Lung (tissue), 12 donors: Measurements from ENCODE around the gene PSMG1. TPM values are rescaled to one million over a fixed set of nuclear protein-coding genes. Genes with fewer than 3 reads are reported as not detected.

ENCODE experiments used
- ATAC-seq: fragments of 200-7000 bp; cut with Tn5 transposase; one replicate; pipeline ENCODE4 v1.9.1; 2020; ENCODE audit warnings: moderate number of reproducible peaks; ENCODE audit not compliant: insufficient read depth, low FRiP score
- DNase-seq, 3 donors: peaks; one replicate each; pipeline ENCODE4 v3.0.0-alpha.2; 2013 to 2017
- H3K27ac ChIP-seq, 2 donors: one replicate each; pipeline ENCODE4 v1.5.1; 2013; ENCODE audit warnings: mild to moderate bottlenecking in 2 of 2, moderate library complexity in 2 of 2, control low read depth in 1 of 2, inconsistent platforms in 1 of 2, low read depth in 1 of 2, low read length in 1 of 2
- H3K27me3 ChIP-seq, 3 donors: one replicate each; pipeline ENCODE4 v1.5.1; 2013; ENCODE audit warnings: low read length in 2 of 3; ENCODE audit not compliant: control insufficient read depth in 3 of 3, insufficient read depth in 3 of 3
- H3K36me3 ChIP-seq, 4 donors: one replicate each; pipeline ENCODE4 v1.5.1; 2013; ENCODE audit warnings: low read length in 4 of 4, mild to moderate bottlenecking in 1 of 4, moderate library complexity in 1 of 4; ENCODE audit not compliant: control insufficient read depth in 4 of 4, insufficient read depth in 4 of 4
- H3K4me1 ChIP-seq, 5 donors: one replicate each; pipeline ENCODE4 v1.5.1; 2013; ENCODE audit warnings: low read length in 5 of 5, mild to moderate bottlenecking in 2 of 5, moderate library complexity in 1 of 5; ENCODE audit not compliant: control insufficient read depth in 5 of 5, insufficient read depth in 5 of 5
- H3K4me3 ChIP-seq: one replicate; pipeline ENCODE4 v1.5.1; 2013; ENCODE audit warnings: mild to moderate bottlenecking, control low read depth, moderate library complexity
- H3K9ac ChIP-seq, 2 donors: one replicate each; pipeline ENCODE4 v1.5.1; 2013; ENCODE audit warnings: low read length in 2 of 2, control low read depth in 1 of 2; ENCODE audit not compliant: insufficient read depth in 1 of 2
- H3K9me3 ChIP-seq, 4 donors: one replicate each; pipeline ENCODE4 v1.5.1; 2013; ENCODE audit warnings: low read length in 3 of 4, mild to moderate bottlenecking in 1 of 4, moderate library complexity in 1 of 4; ENCODE audit not compliant: control insufficient read depth in 4 of 4, insufficient read depth in 3 of 4
- WGBS, 2 donors: extraction: QIAGEN DNeasy Blood & Tissue Kit; methylation state at CpG; one replicate each; pipeline ENCODE4 v1.1.7; 2013; 5-methylcytosine and 5-hydroxymethylcytosine counted together
- polyA plus RNA-seq, 2 donors: library from polyadenylated mRNA; stranded (reverse); fragments of 200-250 nt; gene quantifications; one replicate each; pipeline ENCODE4 v1.2.1, GENCODE V29; 2013
- total RNA-seq, 2 donors: library from RNA; depleted of rRNA in 1 of 2; stranded (reverse); fragments of >200 nt in 1 of 2; gene quantifications; one replicate each; pipeline ENCODE4 v1.2.1, GENCODE V29; 2014 to 2021
- TF ChIP-seq, protein P1 (sequence below): IDR thresholded peaks from 2 replicates; pipeline ENCODE4 v1.5.1; 2012; ENCODE audit warnings: mild to moderate bottlenecking; ENCODE audit errors: control extremely low read depth, extremely low read depth
- donor health status: control.
- donor health status: control.
- donor health status: Bipolar disorder and iron deficiency.
- donor health status: healthy.
- donor health status: DM: yes; HTN: yes; CAD: no.

The PSMG1 gene
- total and polyA plus RNA-seq, 4 donors: 17.9 to 62.0 (median 34.5) TPM

DNA sequence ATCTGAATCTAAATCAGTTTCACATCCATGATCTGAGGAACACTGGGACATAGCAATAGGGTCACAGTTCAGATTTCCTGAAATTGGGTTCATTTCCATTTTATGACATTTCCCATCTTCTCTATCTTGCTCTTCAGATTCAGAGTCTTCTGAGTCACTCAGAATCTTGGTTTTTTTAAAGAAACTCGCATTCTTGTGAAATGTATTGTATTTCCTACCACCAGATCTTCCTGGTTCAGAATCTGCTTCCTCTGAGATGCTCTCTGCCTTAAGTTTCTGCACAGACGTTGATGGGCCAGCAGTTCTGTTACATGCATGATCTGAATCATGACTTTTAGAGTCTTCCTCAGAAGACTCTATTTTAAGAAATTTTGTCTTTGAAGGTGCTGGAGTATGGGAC, 15.5 kb upstream of the PSMG1 start:
- DNase-seq (no peak), ATAC-seq (no peak)
- 53 to 74% methylated on average over 2 of the region's 2 CpGs for WGBS, 2 donors
- Histone ChIP-seq H3K27ac (no peak overlapping the region), H3K9me3 (no peaks in the 10 kb centered on the region), H3K9ac (no peak overlapping the region), H3K4me3 (no peak overlapping the region), H3K36me3 (peaks cover 13 to 57% (median 30%) of the 10 kb centered on the region in 4 donors), H3K4me1 (no peaks in the 10 kb centered on the region), H3K27me3 (no peaks in the 10 kb centered on the region)
- TF ChIP-seq, protein P1, sequence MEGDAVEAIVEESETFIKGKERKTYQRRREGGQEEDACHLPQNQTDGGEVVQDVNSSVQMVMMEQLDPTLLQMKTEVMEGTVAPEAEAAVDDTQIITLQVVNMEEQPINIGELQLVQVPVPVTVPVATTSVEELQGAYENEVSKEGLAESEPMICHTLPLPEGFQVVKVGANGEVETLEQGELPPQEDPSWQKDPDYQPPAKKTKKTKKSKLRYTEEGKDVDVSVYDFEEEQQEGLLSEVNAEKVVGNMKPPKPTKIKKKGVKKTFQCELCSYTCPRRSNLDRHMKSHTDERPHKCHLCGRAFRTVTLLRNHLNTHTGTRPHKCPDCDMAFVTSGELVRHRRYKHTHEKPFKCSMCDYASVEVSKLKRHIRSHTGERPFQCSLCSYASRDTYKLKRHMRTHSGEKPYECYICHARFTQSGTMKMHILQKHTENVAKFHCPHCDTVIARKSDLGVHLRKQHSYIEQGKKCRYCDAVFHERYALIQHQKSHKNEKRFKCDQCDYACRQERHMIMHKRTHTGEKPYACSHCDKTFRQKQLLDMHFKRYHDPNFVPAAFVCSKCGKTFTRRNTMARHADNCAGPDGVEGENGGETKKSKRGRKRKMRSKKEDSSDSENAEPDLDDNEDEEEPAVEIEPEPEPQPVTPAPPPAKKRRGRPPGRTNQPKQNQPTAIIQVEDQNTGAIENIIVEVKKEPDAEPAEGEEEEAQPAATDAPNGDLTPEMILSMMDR: no peak

DNA sequence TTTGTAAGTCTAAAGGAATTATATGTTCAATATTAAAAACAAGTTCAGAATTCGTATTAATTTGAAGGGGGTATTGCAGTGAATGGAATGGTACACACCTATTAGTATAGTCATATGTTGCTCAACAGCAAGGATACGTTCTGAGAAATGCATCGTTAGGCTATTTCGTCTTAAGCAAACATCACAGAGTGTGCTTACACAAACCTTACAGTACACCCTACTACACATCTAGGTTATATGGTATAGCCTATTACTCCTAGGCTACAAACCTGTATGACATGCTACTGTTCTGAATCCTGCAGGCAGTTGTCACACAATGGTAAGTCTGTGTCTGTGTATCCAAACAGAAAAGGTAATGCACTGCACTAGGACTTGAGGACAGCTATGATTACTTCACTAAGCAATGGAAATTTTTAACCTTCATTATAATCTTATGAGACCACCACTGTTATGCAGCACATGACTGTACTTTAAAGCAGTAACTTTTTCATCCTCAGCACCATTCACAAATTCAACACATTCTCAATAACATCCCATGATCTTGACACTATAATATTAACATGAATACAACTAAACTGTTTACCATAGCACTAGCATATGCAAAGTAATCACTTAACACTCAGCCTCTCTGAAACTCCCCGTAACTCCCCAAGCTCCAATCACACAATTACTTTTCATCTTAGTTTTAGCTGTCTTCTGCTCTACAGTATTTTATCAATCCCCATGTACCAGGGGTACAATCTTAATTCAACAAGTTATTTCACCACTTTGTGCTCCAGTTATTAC, 14.4 kb upstream of the PSMG1 start:
- 72 to 77% methylated on average over 5 of the region's 5 CpGs for WGBS, 2 donors
- no peak overlapping the region for H3K4me3 ChIP-seq
- H3K9me3 ChIP-seq: no peaks in the 10 kb centered on the region
- DNase-seq: no peak
- peaks cover 13 to 51% (median 28%) of the 10 kb centered on the region in 4 donors for H3K36me3 ChIP-seq
- TF ChIP-seq, protein P1: no peak
- no peak for ATAC-seq
- no peaks in the 10 kb centered on the region for H3K4me1 ChIP-seq
- no peak overlapping the region for H3K9ac ChIP-seq
- no peak overlapping the region for H3K27ac ChIP-seq
- no peaks in the 10 kb centered on the region for H3K27me3 ChIP-seq

DNA sequence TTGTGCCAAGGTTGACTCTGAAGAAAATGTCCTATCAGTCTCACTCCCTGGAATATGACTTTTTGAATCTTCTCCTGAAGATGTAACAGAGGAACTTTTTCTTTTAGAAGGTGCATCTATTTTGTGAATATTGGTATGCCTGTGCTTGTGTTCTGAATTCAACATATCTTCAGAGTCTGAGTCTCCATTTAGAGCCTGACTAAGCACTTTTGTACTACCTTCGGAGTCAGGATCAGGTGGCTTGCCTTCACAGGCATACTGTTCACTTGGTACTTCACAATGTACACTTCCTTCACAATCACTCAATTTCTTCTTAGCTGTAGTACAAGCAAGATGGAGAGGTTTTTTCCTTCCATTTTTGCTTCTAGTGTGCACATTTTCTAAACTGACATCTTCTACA, 13.6 kb upstream of the PSMG1 start:
- Histone ChIP-seq H3K4me3 (no peak overlapping the region), H3K9me3 (no peaks in the 10 kb centered on the region), H3K27ac (no peak overlapping the region), H3K36me3 (peaks cover 13 to 46% (median 27%) of the 10 kb centered on the region in 4 donors), H3K27me3 (no peaks in the 10 kb centered on the region), H3K4me1 (no peaks in the 10 kb centered on the region), H3K9ac (no peak overlapping the region)
- TF ChIP-seq, protein P1: no peak
- DNase-seq: no peak
- 80 to 95% methylated on average over 1 of the region's 1 CpG for WGBS, 2 donors
- no peak for ATAC-seq
